Sigmoid colon (tissue), 7 donors: ENCODE data around the gene TTC8. TPM values are rescaled to one million over a fixed set of nuclear protein-coding genes. Genes with fewer than 3 reads are reported as not detected.

Source experiments
- DNase-seq: peaks from one replicate; pipeline ENCODE4 v3.0.0-alpha.2; 2019
- H3K27ac ChIP-seq, 4 donors: fragments of 200-600 bp; sonication (generic); one replicate each; pipeline ENCODE4 v1.5.1; 2016 to 2019; ENCODE audit warnings: mild to moderate bottlenecking in 1 of 4
- H3K27me3 ChIP-seq, 3 donors: fragments of 200-600 bp; sonication (generic); one replicate each; pipeline ENCODE4 v1.5.1; 2019; ENCODE audit warnings: mild to moderate bottlenecking in 1 of 3
- H3K36me3 ChIP-seq, 4 donors: fragments of 200-600 bp; sonication (generic); one replicate each; pipeline ENCODE4 v1.5.1; 2016 to 2019
- H3K4me1 ChIP-seq, 4 donors: fragments of 200-600 bp; sonication (generic); one replicate each; pipeline ENCODE4 v1.5.1; 2017 to 2019
- H3K4me3 ChIP-seq, 4 donors: fragments of 200-600 bp; sonication (generic); one replicate each; pipeline ENCODE4 v1.5.1; 2017 to 2019; ENCODE audit warnings: mild to moderate bottlenecking in 2 of 4, moderate library complexity in 1 of 4
- H3K9me3 ChIP-seq, 4 donors: fragments of 200-600 bp in 3 of 4; sonication (generic) in 3 of 4; one replicate each; pipeline versions ENCODE4 v1.5.1 to v1.6.1; 2013 to 2019
- EP300 ChIP-seq, 4 donors: sonication (generic); formaldehyde crosslinking; IDR thresholded peaks; one replicate each; pipeline ENCODE4 v1.6.1; 2017; ENCODE audit warnings: antibody characterized with exemption in 4 of 4
- POLR2A ChIP-seq, 2 donors: fragments of 450-650 bp; IDR thresholded peaks; one replicate each; pipeline ENCODE4 v1.6.1; 2016; ENCODE audit warnings: antibody characterized with exemption in 2 of 2, mild to moderate bottlenecking in 2 of 2, moderate library complexity in 2 of 2
- POLR2AphosphoS5 ChIP-seq, 4 donors: sonication (generic); formaldehyde crosslinking; IDR thresholded peaks; one replicate each; pipeline ENCODE4 v1.6.1; 2017; ENCODE audit warnings: antibody characterized with exemption in 4 of 4
- WGBS, 2 donors: extraction: QIAGEN DNeasy Blood & Tissue Kit; methylation state at CpG; one replicate each; pipeline ENCODE4 v1.1.7; 2013; 5-methylcytosine and 5-hydroxymethylcytosine counted together
- intact Hi-C: fragments of 100-400 bp; cut with DNase I; formaldehyde crosslinking; loops from one replicate; pipeline ENCODE4 v1.15.1; 2023
- polyA plus RNA-seq, 3 donors: library from polyadenylated mRNA; stranded (reverse); fragments of 200-250 nt; gene quantifications; one replicate each; pipeline ENCODE4 v1.2.3, GENCODE V29; 2013
- total RNA-seq, 4 donors: library from RNA; depleted of rRNA; stranded (reverse); fragments of >200 nt; gene quantifications; one replicate each; pipeline ENCODE4 v1.1.0, GENCODE V29; 2016
- TF ChIP-seq, protein P1 (sequence below), 4 experiments: fragments of 450-650 bp in 3 of 4; fragments of 200-600 bp in 1 of 4; IDR thresholded peaks; one replicate each; pipeline ENCODE4 v1.5.1; 2016 to 2019; ENCODE audit warnings: antibody characterized with exemption in 4 of 4, mild to moderate bottlenecking in 3 of 4, moderate library complexity in 2 of 4
- donor health status: healthy with polysubstance abuse.
- donor health status: Bipolar disorder and iron deficiency.
- donor health status: healthy.

Gene TTC8
- total and polyA plus RNA-seq, 7 donors, result 8.0 to 35.5 (median 17.3) TPM

DNA sequence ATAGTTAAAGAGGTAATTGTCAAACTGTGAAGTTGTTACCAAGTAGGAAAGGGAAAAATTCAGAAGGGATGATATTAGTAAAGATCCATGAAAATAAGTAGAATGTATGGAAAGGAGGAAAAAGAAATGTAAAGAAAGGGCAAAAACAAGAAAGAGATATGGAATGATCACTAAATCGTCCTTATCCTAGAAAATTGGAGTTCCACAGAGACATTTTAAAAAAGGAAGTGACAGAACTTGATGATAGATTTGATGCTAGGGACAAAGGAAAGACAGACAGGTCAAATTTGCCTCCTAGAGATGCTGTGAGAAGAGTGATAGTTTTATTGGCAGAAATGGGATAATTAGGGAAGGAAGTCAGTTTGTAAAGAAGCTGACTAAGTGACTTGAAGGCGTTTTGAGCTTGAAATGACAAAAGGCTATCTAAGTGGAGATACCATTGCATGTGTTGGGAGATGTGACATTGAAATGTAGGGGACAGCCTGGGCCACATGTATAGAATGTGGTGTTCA, 20.6 kb downstream of the TTC8 start:
- no peaks in the 10 kb centered on the region for H3K4me1 ChIP-seq
- WGBS, 2 donors, result 85 to 86% methylated on average over 2 of the region's 2 CpGs
- H3K27me3 ChIP-seq, result no peaks in the 10 kb centered on the region
- no peaks in the 10 kb centered on the region for H3K9me3 ChIP-seq
- TF ChIP-seq, protein P1, sequence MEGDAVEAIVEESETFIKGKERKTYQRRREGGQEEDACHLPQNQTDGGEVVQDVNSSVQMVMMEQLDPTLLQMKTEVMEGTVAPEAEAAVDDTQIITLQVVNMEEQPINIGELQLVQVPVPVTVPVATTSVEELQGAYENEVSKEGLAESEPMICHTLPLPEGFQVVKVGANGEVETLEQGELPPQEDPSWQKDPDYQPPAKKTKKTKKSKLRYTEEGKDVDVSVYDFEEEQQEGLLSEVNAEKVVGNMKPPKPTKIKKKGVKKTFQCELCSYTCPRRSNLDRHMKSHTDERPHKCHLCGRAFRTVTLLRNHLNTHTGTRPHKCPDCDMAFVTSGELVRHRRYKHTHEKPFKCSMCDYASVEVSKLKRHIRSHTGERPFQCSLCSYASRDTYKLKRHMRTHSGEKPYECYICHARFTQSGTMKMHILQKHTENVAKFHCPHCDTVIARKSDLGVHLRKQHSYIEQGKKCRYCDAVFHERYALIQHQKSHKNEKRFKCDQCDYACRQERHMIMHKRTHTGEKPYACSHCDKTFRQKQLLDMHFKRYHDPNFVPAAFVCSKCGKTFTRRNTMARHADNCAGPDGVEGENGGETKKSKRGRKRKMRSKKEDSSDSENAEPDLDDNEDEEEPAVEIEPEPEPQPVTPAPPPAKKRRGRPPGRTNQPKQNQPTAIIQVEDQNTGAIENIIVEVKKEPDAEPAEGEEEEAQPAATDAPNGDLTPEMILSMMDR (IDR thresholded peaks at IDR 0.05), result no peak
- TF ChIP-seq POLR2AphosphoS5 (IDR thresholded peaks at IDR 0.05) (no peak), EP300 (IDR thresholded peaks at IDR 0.05) (no peak), POLR2A (IDR thresholded peaks at IDR 0.05) (no peak)
- DNase-seq, result no peak
- peaks cover 0 to 21% (median 0%) of the 10 kb centered on the region in 4 donors for H3K36me3 ChIP-seq
- intact Hi-C loops, result no loop called here
- no peak overlapping the region for H3K4me3 ChIP-seq
- no peak overlapping the region for H3K27ac ChIP-seq

DNA sequence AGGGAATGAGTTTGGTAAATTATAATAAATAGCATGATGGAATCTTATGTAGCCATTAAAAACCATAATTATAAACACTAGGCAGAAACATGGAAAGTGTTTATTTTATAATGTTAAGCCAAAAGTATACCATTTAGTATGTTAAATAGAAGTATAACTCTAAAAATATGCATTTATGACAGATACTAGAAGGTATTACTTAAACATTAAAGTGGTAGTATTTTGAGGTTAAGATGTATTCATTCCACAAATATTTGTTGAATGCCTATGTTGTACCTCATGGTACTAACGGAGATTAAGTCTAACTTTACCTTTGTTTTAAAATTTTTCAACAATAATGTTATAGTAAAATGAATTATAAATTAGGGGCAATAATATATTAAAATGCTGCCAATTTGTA, 24.1 kb downstream of the TTC8 start:
- no peak for DNase-seq
- H3K9me3 ChIP-seq, result no peaks in the 10 kb centered on the region
- TF ChIP-seq POLR2A (IDR thresholded peaks at IDR 0.05) (no peak), POLR2AphosphoS5 (IDR thresholded peaks at IDR 0.05) (no peak), EP300 (IDR thresholded peaks at IDR 0.05) (no peak)
- TF ChIP-seq, protein P1 (IDR thresholded peaks at IDR 0.05), result no peak
- no peak overlapping the region for H3K27ac ChIP-seq
- intact Hi-C loops, result no loop called here
- no peaks in the 10 kb centered on the region for H3K27me3 ChIP-seq
- peaks cover 0 to 9% (median 0%) of the 10 kb centered on the region in 4 donors for H3K36me3 ChIP-seq
- H3K4me3 ChIP-seq, result no peak overlapping the region
- no peaks in the 10 kb centered on the region for H3K4me1 ChIP-seq
- 91 to 93% methylated on average over 1 of the region's 1 CpG for WGBS, 2 donors

DNA sequence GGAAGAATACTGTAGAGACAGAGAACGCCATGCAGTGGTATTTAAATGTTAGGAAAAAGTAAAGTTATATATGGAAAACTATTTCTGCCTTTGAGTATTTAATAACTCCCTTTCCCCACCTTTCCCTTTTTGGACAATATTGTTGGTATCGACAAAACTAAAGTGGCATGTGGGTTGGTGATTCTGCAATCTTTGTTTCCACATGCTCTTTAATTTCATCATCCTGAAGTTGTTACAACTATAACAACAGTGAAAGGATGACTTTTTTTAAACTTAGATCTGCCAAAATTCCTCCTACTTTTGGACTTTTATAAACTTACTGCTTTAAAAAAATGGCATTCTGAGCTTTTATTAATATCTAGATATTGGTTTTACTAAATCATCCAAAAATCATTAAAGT, 25.3 kb downstream of the TTC8 start:
- Histone ChIP-seq H3K4me3 (no peak overlapping the region), H3K36me3 (peaks cover 0 to 18% (median 0%) of the 10 kb centered on the region in 4 donors), H3K27me3 (no peaks in the 10 kb centered on the region), H3K4me1 (no peaks in the 10 kb centered on the region), H3K9me3 (no peaks in the 10 kb centered on the region), H3K27ac (no peak overlapping the region)
- 88 to 94% methylated on average over 2 of the region's 2 CpGs for WGBS, 2 donors
- intact Hi-C loops, result no loop called here
- TF ChIP-seq POLR2A (IDR thresholded peaks at IDR 0.05) (no peak), POLR2AphosphoS5 (IDR thresholded peaks at IDR 0.05) (no peak), EP300 (IDR thresholded peaks at IDR 0.05) (no peak)
- no peak for DNase-seq

DNA sequence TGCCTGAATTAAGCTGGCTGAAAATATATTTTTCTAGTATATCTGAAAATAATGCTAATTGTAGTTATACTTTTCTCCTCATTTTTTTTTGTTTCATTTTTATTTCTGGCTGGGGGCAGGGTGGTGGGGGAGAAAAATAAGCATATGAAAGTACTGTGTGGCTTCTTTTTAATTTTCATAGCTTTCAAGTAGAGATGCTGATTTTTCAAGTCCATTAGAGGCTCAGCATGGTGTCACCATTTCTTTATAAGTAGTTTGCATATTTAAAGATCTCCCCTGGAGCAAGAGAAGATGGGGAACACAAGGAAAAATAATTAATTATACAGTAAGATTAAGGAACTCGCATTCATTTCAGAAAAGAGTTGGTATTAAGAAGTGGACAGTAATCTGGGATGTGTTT, 27.1 kb downstream of the TTC8 start:
- Histone ChIP-seq H3K4me1 (no peaks in the 10 kb centered on the region), H3K27ac (no peak overlapping the region)
- intact Hi-C loops, result no loop called here

DNA sequence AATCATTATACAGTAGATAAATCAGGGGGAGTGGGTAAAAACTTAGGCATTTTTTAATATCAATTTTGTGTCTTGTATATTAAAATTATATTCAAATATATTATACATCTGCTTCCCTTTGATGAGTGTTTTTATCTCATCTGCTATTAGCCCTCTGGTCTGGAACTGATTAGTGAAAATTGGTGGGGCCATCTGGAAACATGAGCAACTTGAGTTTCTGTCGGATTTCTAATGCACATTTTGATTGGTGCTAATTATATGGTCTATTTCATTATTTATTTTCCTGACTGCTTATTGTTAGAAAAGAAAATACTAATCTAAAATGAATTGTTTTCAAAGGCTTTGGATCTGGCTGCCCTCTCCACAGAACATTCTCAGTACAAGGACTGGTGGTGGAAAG, 28.2 kb downstream of the TTC8 start:
- DNase-seq, result no peak
- TF ChIP-seq, protein P1 (IDR thresholded peaks at IDR 0.05), result no peak
- Histone ChIP-seq H3K27ac (no peak overlapping the region), H3K9me3 (no peaks in the 10 kb centered on the region), H3K4me1 (no peaks in the 10 kb centered on the region), H3K4me3 (no peak overlapping the region), H3K36me3 (peaks cover 0 to 31% (median 0%) of the 10 kb centered on the region in 4 donors), H3K27me3 (no peaks in the 10 kb centered on the region)
- intact Hi-C loops, result no loop called here
- WGBS, 2 donors, result 81 to 89% methylated on average over 1 of the region's 1 CpG

More for the DNA sequence above, 27.1 kb downstream of the TTC8 start:
- DNase-seq, result no peak
- no peak for TF ChIP-seq EP300 (IDR thresholded peaks at IDR 0.05)
- TF ChIP-seq, protein P1 (IDR thresholded peaks at IDR 0.05), result no peak
- no peak for TF ChIP-seq POLR2AphosphoS5 (IDR thresholded peaks at IDR 0.05)
- no peak for TF ChIP-seq POLR2A (IDR thresholded peaks at IDR 0.05)
- H3K9me3 ChIP-seq, result no peaks in the 10 kb centered on the region
- 90 to 92% methylated on average over 1 of the region's 1 CpG for WGBS, 2 donors
- H3K36me3 ChIP-seq, result peaks cover 0 to 24% (median 0%) of the 10 kb centered on the region in 4 donors
- no peak overlapping the region for H3K4me3 ChIP-seq
- H3K27me3 ChIP-seq, result no peaks in the 10 kb centered on the region
